ENCODE results near the gene SCFD2.

DNA sequence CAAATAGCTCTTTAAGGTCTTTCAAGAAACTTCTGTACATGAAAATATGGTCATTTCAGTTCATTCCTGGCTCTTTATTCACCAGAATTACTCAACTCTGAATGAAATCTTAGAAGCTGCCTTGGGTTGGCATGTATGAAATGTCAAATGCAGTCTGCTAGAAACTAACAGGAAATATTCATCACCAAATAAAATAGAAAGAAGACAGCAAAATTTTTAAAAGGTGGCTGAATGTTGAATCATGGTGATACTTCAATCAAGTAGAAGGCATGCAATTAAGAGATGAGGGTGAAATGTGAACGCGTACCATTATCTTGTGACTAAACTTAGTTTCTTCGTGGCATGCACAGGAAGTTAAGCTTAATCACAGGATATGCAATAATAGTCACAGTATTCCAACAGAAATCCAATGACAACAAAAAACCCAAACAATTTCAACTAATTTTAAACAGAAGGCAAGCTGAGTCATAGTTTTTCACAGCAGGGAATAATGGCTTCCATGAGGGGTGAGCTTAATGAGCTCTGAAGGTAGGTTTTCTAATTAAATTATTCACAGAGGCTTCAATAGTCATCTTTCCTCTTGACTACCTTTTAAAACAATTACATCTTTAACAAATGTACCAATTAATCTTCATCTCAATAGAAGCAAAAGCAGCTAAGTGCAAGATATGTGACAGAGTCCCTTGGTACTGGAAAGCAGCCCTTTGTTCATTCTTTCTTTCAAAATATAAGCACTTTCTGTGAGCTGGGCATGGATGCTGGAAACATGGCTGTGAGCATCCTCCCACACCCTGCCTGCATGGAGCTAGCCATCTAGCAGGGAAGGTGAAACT lies 44.5 kb downstream of the SCFD2 start:
- no peak for TF ChIP-seq TAF1 (IDR thresholded peaks at IDR 0.05; ENCODE audit: borderline replicate concordance, low read depth, low read length)
- TF ChIP-seq, protein P1, sequence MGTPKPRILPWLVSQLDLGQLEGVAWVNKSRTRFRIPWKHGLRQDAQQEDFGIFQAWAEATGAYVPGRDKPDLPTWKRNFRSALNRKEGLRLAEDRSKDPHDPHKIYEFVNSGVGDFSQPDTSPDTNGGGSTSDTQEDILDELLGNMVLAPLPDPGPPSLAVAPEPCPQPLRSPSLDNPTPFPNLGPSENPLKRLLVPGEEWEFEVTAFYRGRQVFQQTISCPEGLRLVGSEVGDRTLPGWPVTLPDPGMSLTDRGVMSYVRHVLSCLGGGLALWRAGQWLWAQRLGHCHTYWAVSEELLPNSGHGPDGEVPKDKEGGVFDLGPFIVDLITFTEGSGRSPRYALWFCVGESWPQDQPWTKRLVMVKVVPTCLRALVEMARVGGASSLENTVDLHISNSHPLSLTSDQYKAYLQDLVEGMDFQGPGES (IDR thresholded peaks at IDR 0.05; ENCODE audit: low read depth, low read length) = no peak
- TF ChIP-seq FOXM1 (IDR thresholded peaks at IDR 0.05; ENCODE audit: low read depth) = peak; percentile 74
